ENCODE measurements around the gene ZNF554.

The ZNF554 gene

DNA sequence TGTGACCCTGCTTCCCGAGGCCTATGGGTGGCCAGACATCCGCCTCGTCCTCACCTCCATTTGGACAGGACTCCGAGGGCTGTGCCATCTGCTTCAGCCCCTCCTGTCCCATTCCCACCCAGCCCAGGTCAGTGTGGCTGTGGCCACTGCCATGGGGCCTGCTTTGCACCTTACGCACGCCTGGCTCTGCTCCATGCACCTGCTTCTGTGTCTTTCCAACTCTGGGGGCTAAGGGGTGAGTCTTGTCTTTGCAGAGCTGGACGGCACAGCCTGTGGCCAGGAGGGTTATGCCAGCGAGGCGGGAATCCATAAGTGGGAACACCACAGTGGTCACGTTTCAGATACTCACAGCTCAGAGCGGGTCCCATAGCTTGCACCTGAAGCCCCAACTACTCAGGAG is 5.2 kb upstream of the ZNF554 start:
- H3K4me1 ChIP-seq (ENCODE audit: insufficient read depth, low read length, poor library complexity, severe bottlenecking), result no peaks in the 10 kb centered on the region
- no peaks in the 10 kb centered on the region for H3K27me3 ChIP-seq (ENCODE audit: insufficient read depth, low read length, poor library complexity, severe bottlenecking)
- peaks cover 25% of the 10 kb centered on the region; the same call in 1 of the 2 replicates for H3K36me3 ChIP-seq (ENCODE audit: insufficient read depth, low read length)
- H4K20me1 ChIP-seq (ENCODE audit: insufficient read depth, low read length, poor library complexity, severe bottlenecking), result no peaks in the 10 kb centered on the region
- H3K9ac ChIP-seq (ENCODE audit: low read depth, low read length, poor library complexity, severe bottlenecking), result no peak overlapping the region
- H3F3A ChIP-seq (ENCODE audit: low read depth), result no peaks in the 10 kb centered on the region
- no peak overlapping the region for H3K4me3 ChIP-seq (ENCODE audit: low read length, poor library complexity, severe bottlenecking)
- no peak overlapping the region for H2AFZ ChIP-seq (ENCODE audit: low read length)
- H3K79me2 ChIP-seq (ENCODE audit: insufficient read depth, low read length), result no peaks in the 10 kb centered on the region
- no peaks in the 10 kb centered on the region for H3K9me3 ChIP-seq (ENCODE audit: insufficient read depth, low read depth, low read length)
- TF ChIP-seq CTCF (conservative IDR thresholded peaks at IDR 0.05; ENCODE audit: low read length) (no peak), EZH2phosphoT487 (IDR thresholded peaks at IDR 0.05; ENCODE audit: borderline replicate concordance) (no peak)
- no peak overlapping the region for H3K4me2 ChIP-seq (ENCODE audit: low read depth, low read length, poor library complexity, severe bottlenecking)
- no peaks in the 10 kb centered on the region for H3K9me2 ChIP-seq (replicated peaks; ENCODE audit: low read depth, low read length)

- TF ChIP-seq EZH2phosphoT487 (IDR thresholded peaks at IDR 0.05; ENCODE audit: borderline replicate concordance) (no peak), CTCF (conservative IDR thresholded peaks at IDR 0.05; ENCODE audit: low read length) (no peak)
- no peaks in the 10 kb centered on the region; the same call in 1 of the 2 replicates for H3K79me2 ChIP-seq (ENCODE audit: insufficient read depth, low read length)
- H3K4me2 ChIP-seq (ENCODE audit: low read depth, low read length, poor library complexity, severe bottlenecking), result no peak overlapping the region
- no peaks in the 10 kb centered on the region for H3K27me3 ChIP-seq (ENCODE audit: insufficient read depth, low read length, poor library complexity, severe bottlenecking)
- no peaks in the 10 kb centered on the region for H3K4me1 ChIP-seq (ENCODE audit: insufficient read depth, low read length, poor library complexity, severe bottlenecking)
- H2AFZ ChIP-seq (ENCODE audit: low read length), result no peak overlapping the region
- H3F3A ChIP-seq (ENCODE audit: low read depth), result no peaks in the 10 kb centered on the region
- H4K20me1 ChIP-seq (ENCODE audit: insufficient read depth, low read length, poor library complexity, severe bottlenecking), result no peaks in the 10 kb centered on the region
- H3K9ac ChIP-seq (ENCODE audit: low read depth, low read length, poor library complexity, severe bottlenecking), result no peak overlapping the region
- peaks cover 19% of the 10 kb centered on the region; the same call in 1 of the 2 replicates for H3K36me3 ChIP-seq (ENCODE audit: insufficient read depth, low read length)
- no peak overlapping the region for H3K4me3 ChIP-seq (ENCODE audit: low read length, poor library complexity, severe bottlenecking)
- H3K9me3 ChIP-seq (ENCODE audit: insufficient read depth, low read depth, low read length), result no peaks in the 10 kb centered on the region
- no peaks in the 10 kb centered on the region for H3K9me2 ChIP-seq (replicated peaks; ENCODE audit: low read depth, low read length)
Measured at GRCh38 chr19:2815191-2815614, 4.5 kb upstream of the ZNF554 start.

GRCh38 chr19:2815923-2816322 is 3.7 kb upstream of the ZNF554 start:
- Histone ChIP-seq H3K9me2 (replicated peaks; ENCODE audit: low read depth, low read length) (no peaks in the 10 kb centered on the region), H2AFZ (ENCODE audit: low read length) (no peak overlapping the region), H3K4me1 (ENCODE audit: insufficient read depth, low read length, poor library complexity, severe bottlenecking) (no peaks in the 10 kb centered on the region), H4K20me1 (ENCODE audit: insufficient read depth, low read length, poor library complexity, severe bottlenecking) (no peaks in the 10 kb centered on the region), H3K9me3 (ENCODE audit: insufficient read depth, low read depth, low read length) (no peaks in the 10 kb centered on the region), H3K36me3 (ENCODE audit: insufficient read depth, low read length) (peaks cover 12% of the 10 kb centered on the region; the same call in 1 of the 2 replicates), H3K27me3 (ENCODE audit: insufficient read depth, low read length, poor library complexity, severe bottlenecking) (no peaks in the 10 kb centered on the region), H3K4me3 (ENCODE audit: low read length, poor library complexity, severe bottlenecking) (no peak overlapping the region), H3K79me2 (ENCODE audit: insufficient read depth, low read length) (no peaks in the 10 kb centered on the region; the same call in 1 of the 2 replicates), H3F3A (ENCODE audit: low read depth) (no peaks in the 10 kb centered on the region), H3K9ac (ENCODE audit: low read depth, low read length, poor library complexity, severe bottlenecking) (no peak overlapping the region), H3K4me2 (ENCODE audit: low read depth, low read length, poor library complexity, severe bottlenecking) (no peak overlapping the region)
- TF ChIP-seq CTCF (conservative IDR thresholded peaks at IDR 0.05; ENCODE audit: low read length) (no peak), EZH2phosphoT487 (IDR thresholded peaks at IDR 0.05; ENCODE audit: borderline replicate concordance) (no peak)
